NCI-H2196 (cell line): ENCODE results near the gene SORCS1.

ENCODE experiments used
- DNase-seq: peaks from one replicate; lab custom pipeline; 2025; ENCODE audit not compliant: unreplicated experiment; lab: John Stamatoyannopoulos, UW

The SORCS1 gene

DNA sequence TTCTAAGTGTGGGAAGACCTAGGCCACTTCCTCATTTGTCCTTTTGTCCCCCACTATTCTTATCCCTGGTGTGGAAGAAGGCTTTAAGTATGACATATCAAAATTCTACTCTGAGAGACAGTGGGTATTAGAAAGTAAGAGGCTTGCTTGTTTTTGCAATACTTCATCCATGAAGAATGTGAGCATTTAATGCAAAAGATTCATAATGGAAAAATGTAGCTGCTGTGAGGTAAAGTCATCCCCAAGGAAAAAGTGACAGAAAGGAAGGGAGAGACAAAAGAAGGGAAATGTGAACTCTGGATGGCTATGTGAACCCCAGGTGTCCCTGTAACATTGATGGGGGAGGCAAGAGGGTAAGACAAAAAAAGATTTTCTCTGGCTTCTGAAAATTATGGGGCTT is 607.5 kb downstream of the SORCS1 start:
- DNase-seq = no peak

DNA sequence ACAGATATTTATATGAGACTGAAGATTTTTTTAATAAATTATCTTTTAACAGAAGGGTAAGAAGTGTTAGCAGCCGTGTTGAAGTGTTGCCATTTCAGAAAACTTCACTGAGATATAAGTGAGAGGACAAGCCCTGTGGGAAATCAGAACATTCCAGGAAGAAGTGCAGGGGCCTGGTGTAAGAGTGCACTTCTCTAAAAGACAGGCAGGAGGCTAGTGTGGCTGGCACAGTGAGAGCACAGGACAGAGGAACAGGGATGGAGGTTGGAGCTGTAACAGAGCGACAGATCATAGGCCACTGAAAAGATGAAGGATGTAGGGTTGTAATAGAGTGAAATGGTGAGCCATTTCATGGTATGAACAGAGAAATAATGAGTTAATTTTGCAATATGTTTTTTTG is 608.9 kb downstream of the SORCS1 start:
- no peak for DNase-seq

DNA sequence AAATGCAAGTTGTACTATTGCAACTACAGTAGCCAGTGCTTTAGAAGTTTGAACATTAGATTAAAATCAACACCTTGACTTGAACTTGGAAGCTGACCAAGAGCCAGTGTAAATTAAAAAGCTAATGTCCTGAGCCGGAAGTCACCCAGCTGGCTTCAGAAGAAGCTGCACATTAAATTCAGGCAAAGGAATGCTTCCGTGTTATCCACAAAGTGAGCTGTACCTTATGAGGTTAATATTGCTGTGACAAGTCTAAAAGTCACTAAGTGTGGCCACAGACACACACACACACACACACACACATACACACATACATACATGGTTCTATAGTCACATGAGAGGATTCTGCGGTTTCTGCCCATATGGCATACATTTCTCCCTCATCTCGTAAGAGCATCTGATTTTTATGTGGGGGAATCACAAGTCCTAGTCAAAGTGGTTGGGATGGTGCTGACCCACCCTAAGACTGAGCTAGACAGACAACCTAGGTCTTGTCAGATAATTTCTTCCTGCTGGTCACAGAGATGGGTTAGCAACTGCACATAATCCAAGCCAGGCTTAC is 612.9 kb downstream of the SORCS1 start:
- DNase-seq = no peak

DNA sequence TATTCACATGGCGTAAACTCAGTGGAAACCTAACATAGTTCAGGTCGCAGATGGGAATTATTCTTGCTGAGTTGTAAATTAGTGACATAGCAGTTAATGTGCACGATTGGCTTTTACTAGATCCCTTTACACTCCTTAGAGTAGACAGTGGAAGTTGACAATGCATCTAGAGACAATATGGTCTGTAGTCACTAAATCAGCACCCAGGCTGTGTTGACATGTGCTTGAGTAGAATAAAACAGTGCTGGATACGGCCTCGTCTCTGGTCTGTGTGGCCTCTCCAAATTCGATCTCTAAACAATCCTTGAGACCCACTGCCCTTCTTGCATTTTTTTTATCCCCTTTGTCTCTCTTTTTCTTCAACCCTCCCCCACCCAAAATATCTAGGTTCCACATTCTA is 615.7 kb downstream of the SORCS1 start:
- no peak for DNase-seq

DNA sequence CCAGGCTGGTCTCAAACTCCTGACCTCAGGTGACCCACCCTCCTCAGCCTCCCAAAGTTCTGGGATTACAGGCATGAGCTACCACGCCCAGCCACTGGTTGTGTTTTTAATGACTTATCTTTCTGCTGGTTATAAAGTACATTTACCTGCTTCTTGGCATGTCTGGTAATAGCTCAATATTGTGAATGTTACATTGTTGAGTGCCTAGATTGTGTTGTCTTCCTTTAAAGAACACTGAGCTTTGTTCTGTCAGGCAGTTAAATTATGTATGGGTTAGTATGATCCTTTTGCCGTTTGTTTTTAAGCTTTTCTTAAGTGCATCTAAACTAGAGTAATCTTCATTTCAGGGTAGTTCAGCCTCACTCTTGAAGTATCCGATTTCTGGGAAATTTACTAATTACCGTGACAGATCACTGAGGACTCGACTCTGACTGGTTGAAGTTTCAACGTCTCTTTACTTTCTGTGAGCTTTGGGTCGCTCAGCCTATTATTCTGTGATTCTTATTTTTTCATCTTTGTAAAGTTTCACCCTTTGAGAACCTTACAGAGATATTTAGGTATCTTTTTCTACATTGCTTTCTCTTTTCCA is 617.4 kb downstream of the SORCS1 start:
- no peak for DNase-seq

DNA sequence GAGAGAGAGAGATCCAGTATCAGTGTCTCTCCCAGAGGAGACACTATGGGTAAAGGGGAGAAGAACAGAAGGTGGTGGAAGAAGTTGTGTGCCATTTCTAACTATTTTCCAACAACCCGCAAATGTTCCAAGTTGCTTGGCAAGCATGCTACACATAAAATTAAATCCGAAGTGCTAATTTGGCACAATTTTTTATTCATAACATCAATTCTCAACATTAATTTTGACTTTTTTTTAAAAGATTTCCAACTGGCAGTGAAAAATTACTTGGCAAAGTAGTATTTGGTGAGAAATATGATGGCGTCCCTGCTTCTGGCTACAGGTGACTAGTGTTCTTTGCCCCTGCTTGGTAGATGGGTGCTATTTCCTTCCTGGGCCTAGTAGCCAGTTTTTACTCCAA is 622.0 kb downstream of the SORCS1 start:
- DNase-seq = no peak

DNA sequence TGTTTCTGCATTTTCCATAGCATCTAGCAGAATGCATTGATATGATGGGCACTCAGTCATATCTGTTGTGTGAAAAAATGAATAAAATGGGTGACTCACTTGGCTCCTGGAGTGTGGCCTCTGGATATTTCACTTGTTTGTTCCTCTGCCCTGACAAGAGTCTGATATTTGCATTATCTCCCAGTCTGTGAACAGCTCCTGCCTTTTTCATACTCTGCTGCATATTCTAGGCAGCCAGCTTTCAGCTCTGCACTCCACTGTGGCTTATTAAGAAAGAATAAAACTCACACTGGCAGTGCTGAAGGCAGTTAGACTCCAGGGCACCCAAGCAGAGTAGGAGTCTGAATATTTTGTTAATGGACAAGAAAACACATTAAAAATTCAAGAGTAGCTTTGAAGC is 623.9 kb downstream of the SORCS1 start:
- DNase-seq = no peak

DNA sequence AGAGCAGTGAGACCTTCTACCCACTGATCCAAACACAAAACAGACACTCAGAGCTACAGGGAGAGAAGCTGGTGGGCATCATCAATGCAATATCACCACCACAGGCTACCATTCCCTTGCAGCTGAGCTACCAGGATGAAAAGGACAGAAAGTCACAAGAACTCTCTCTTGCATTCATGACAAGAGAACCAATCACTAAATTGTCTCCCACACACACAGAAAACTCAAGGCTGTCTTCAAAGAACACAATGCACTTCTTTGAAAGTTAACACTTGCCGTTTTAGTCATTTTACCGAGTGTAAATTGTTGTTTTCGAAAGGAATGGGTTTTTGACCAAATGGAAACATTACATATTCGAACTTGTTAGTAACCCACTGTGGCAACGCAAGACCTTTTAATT is 626.6 kb downstream of the SORCS1 start:
- DNase-seq = no peak

DNA sequence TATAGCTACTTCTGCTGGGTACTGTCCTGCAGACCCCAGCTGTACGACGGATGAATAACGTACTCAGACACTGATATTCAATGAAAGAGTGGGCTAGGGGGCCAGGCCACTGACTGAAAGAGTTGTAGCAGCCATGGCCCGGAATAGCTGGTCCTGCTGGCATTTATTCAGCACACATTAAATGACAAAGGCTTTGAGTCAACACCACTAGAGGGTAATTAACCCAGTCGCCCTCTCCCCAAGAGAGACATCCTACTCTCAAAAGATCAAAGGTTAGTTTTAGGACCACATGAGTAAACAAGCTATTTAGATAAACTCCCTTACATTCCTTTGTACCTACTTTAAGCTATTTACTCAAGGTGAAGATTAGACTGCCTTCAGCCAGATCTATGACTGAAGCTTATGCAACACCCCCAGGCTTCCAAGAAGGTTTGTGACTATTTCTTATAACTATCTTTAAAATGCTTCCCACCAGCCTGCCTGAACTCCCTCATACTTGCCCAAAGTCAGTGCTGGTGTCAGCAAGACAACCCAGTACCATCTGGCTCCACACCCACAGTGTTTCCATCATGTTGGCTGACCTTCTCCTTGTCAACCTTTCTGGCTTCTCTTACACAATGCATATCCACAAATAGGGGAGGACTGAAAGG is 629.1 kb downstream of the SORCS1 start:
- DNase-seq = no peak

DNA sequence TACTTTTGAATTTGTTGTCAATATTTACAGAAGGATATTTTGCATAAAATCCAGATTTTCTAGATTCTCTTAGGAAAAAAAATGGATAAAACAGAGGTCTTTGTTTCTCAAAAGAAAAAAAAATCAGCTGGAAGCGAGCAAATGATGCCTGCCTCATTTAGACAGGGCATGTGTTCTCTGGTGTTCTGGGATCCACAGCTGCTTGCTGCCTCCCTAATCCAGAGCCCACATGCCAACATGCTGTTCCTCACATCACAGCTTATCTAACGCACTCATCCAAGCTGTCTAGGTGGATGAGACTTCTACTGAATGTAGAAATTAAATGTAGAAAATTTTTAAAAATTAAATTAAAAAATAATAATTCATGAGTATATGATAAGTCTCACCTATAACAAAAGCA is 630.1 kb downstream of the SORCS1 start:
- DNase-seq = no peak

DNA sequence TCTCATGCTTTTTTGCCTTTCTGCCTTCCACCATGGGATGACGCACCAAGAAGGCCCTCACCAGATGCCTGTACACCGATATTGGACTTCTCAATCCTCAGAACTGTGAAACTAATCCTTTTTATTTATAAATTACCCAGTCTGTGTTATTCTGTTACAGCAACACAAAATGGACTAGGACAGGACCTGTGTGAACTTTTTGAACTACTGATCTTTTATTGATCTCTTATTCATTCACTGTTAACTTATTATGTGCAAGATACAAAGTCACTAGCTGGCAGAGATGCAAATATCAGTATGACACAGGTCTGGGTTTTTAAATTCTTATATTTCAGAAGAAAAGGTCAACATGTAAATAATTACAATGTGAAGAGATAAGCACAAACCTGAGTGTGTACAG is 635.8 kb downstream of the SORCS1 start:
- no peak for DNase-seq

DNA sequence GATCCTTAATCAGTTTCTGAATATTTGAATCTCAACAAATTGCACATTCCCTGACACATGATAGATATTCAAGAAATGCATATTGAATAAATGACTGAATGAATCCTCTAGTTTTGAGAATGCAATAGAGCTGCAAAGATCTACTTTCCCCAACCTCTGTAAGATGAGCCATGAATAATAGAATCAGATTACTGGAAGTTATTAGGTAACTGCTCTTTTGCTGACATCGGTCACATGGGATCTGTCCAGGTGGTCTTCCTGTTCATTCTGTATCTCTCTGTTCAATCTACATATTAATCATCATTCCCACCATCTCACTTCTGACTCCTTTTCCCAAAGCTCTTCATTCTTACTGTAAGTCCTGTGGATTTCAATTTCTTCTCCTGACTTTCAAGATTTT is 638.7 kb downstream of the SORCS1 start:
- DNase-seq = no peak
